Ammon's horn (tissue), 1 donor: ENCODE results near the gene OR52H1.

Experiments used
- DNase-seq: peaks from one replicate; pipeline ENCODE4 v3.0.0-alpha.2; 2016; ENCODE audit warnings: low spot score

The OR52H1 gene

DNA sequence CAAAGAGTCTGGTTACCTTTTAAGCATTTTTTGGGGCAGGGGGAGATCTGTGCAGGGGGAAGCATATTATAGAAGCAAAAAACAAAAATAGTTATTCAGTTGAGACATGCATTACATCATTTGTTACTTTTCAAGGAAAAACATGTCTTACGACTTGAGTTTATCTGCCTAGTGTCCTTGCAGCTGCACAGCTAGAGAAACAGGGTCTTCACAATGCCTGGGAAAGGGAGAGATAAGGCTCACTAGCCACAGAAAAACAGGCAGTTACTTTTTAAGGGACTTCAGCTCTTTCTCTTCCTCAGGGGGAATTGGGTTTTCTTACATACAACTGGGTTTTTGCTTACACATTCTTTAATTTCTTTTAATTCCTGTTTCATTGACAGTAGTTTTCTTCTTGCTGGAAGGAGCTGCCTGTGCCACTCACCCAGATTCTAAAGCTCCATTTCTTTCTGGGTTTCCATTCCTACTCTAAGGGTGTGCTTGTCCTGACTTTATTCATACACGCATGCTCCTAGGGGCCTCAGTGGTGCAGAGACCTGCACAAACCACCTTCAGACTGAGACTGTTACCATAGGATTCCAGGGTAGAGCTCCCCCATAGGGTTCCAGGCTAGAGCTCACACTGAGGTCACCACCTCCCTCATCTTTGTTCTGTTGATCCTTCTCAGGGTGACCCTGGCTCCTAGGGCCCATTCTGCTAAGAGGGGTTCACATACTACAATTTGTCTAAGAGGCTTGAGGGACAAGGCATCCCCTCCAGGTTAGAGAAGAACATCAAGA lies 17.1 kb downstream of the OR52H1 start:
- no peak for DNase-seq

DNA sequence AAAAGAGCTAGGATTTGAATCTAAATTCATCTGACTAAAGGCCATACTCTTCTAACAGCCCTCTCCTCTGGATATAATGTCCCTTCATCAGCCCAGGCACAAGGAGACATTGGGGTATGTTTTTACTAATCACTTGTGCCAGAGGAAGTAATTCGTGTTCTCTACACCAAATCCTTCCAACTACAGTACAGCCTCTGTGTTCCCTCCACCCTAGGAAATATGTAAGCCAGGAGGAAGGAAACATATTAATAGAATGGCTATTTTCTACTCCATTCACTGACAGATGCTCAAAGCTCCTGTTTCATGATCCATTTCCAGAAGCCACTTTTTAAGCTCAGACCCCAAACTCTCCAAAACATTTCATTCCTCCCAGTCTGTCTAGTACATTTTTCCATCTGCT lies 19.8 kb downstream of the OR52H1 start:
- no peak for DNase-seq

DNA sequence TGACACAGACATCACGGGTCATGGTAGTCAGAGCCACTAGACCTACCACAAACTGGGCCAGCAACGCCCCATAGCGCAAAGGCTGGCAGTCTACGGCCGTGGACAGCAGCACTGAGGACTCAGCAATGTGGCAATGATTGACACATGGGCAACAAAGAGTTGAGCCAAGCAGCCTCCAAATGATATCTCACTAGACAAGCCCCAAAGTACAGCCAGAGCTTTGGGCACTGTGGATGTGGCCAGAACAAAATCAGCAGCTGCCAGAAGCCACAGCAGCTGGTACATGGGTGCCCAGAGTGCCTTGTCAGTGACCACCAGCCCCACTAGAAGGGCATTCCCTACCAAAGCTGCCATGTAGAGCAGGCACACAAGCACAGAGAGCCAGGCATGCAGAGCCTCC lies 20.6 kb downstream of the OR52H1 start:
- DNase-seq, result no peak

DNA sequence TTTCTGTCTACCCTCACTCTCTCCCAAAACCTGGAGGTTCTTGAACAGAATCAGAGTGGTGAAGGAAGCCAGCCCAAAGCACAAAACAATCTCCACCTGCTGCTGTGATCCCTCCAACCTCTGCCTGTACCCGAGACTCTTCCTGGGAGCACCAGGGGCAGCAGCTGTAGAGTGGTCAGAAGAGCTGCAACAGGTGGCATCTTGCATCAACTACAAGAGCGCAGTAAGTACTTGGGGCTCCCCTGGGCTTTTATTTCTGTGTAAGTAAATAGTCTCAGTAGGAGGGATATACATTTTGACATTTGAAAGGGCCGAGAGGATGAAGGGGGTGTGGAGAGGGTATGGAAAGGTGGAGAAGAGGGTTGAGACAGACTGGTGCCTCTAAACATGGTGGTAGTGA lies 23.6 kb downstream of the OR52H1 start:
- no peak for DNase-seq

DNA sequence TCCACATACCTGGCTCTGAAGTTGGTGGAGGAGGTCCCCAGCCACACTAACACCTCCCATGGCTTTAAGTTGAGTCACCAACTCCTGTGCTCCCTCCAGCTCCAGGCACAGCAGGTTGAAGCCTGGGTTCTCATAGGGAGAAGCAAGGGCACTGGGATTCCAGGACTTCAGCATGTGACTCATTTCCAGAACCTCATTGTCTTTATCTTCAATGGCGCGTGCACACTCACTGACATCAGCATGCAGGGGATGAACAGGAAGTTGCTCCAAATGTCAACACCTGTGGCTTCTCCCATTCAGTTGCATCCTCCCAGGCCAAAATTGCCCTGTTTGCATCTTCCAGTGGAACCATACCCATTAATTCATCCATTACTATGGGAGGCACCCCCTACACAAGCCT lies 26.0 kb downstream of the OR52H1 start:
- no peak for DNase-seq

DNA sequence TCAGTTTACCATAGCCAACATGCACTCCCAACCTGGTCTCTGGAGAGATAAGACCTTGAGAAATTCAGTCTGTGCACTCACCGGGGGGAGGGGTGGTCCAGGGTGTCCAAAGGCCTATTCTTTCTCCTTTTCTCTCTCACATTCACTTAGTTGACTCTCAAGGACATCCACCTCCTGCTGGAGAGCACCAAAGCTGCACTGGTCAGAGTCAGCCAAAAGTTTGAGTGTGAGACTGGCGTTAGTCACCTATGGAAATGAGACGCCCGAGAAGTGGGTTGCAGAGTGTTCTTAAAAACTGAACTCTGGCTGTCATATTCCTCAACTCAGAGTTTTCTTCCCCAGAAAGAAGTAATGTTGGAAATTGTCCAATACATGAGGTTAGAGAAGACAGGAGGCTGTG lies 26.8 kb downstream of the OR52H1 start:
- no peak for DNase-seq

DNA sequence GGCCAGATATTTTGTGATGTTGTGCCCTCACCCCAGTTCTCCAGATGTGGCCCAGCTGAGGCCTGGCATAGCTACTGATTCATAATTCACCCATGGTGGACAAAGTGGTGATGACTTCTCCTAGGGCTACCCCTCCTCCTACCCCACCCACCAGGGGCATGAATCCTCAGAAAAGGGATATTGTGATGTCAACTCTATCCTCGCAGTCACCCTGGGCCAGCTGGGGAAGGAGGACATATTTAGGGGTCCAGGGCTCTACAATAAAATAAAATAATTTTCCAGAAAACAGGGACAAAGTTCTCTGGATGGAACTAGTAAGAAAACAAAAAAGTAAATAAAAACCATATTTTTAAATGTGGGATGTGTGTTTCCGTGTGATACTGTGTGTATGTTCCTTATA lies 31.7 kb downstream of the OR52H1 start, which contains the start of gene UBQLNL:
Gene UBQLNL (minus strand): TSS at position 101 of the 400 bp plus-strand sequence. CDS start 258 bp downstream, outside the sequence.
- no peak for DNase-seq

DNA sequence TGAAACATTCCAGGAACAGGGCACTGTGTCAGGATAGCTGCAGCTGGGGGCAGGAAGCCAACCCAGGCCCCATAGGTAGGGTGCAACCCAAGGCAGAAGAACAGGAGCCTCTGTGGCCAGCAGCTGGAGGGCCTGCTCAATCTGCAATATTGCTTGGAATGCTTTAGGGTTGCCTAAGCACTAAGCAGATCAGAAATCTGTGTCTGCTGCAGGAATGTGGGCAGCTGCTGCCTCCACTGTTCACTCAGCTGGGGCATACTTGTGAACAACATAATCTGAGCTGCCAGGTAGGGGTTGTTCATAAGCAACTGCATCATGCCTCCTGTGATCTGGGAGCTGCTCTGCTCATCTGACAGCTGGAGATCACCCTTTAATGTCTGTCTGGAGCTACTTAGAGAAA lies 33.5 kb downstream of the OR52H1 start:
- no peak for DNase-seq

DNA sequence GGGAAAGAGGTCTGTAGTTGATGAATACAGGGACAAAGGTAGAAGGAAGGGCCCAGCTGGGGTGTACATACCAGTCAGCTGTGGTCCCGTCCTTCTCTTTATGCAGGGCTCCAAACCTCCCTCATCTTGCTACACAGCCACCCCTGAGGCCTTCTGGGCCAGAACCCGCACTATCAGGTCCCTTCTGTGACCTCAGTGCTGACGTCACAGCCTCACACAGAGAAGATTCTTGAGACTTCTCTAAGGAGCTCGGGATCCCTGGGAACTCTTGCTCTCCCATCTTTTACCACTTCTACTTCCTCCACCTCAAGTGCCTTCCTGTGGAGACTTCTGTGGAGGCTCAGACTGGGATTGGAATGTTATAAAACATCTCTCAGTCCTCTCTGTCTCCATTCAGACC lies 38.5 kb downstream of the OR52H1 start, which contains the start of gene UBQLN3:
Gene UBQLN3 (minus strand): TSS at position 155 of the 400 bp plus-strand sequence. CDS start 399 bp downstream, outside the sequence.
- DNase-seq, result no peak

DNA sequence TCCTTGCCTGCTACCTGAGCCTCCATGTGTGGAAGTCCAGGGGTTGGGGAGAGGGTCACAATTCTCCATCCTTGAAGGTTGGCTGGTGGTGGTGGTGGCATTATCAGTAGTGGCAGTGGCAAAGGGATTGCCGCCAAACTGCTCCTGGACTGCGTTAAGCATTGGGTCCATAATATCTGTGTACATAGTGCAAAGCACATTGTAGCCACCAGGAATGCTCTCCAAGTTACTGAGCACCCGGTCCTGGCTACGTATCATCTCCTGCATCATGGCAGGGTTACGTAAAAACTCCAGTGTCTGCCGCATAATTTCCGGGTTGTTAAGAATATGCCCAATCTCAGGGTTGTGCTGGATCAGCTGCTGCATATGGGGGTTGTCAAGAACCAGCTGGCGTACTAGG lies 39.7 kb downstream of the OR52H1 start:
- DNase-seq, result no peak

DNA sequence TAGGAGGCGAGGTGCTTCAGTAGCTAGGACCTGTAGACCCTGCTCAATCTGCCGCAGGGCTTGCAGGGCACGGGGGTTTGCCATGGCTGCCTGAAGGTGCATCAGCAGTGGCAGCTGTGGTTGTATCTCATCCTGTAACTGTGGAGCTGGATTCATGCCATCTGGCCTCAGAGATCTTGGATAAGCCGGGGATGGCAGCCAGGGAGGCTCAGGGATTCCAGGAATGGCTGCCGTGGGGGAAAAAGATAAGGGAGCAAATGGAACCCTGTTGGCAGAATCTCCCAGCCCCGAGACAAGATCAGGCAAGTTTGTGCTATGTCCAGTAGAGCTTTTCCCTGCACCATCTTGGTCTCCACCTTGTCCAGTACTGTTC lies 40.4 kb downstream of the OR52H1 start:
- DNase-seq, result no peak

DNA sequence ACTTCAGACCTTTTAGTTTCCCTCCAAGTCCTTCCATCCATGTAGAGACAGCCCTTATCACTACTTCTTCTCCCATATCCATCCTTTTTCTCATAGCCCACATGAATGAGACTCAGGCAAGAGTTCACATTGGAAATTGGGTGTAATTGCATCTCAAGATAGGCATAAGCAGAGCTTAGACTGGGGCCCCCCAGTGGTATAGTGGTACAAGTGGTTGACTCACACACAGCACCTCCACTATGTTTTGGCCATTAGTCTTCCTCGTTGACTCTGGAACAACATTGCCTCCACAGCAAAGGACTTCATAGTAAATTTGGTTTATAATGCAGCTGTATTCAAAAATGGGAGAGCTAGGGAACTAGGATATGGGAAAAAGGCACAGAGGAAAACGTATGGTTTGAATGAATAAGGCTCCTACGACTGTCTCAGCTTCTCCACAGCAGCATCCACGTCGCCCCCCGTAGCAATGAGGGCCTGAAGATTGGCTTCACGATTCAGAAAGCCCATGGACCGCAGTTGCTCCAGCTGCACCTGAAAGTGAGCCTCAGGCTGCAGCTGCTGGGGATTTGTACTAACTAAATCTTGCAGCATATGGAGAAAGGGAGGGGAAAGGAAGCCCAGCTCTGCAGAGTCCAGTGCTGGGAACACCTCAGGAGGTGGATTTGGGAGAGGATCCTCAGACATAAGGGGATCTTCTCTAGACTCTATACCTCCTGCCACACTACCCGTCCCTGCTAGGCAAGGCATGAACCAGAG lies 41.0 kb downstream of the OR52H1 start:
- no peak for DNase-seq

DNA sequence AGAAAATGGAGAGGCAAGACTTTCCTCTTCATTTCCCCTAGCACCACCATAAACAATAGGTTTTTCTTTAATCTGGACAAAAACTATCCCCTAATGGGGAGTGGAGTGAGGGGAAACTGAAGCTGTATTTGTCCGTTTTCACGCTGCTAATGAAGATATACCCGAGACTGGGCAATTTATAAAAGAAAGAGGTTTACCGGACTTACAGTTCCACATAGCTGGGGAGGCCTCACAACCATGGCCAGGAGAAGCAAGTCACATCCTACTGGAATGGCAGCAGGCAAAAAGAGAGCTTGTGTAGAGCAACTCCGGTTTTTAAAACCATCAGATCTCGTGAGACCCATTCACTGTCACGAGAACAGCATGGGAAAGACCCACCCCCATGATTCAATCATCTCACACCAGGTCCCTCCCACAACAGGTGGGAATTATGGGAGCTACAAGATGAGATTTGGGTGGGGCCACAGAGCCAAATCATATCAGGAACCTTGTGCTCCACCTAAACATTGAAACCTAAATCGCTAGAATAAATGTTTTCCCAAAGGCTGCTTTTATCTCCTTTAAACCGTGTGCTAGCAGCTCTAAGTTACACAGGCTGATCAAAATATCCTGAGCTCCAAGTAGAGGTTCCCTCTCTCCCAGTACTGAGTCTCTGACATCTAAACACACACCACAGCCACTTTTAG lies 42.8 kb downstream of the OR52H1 start:
- no peak for DNase-seq

DNA sequence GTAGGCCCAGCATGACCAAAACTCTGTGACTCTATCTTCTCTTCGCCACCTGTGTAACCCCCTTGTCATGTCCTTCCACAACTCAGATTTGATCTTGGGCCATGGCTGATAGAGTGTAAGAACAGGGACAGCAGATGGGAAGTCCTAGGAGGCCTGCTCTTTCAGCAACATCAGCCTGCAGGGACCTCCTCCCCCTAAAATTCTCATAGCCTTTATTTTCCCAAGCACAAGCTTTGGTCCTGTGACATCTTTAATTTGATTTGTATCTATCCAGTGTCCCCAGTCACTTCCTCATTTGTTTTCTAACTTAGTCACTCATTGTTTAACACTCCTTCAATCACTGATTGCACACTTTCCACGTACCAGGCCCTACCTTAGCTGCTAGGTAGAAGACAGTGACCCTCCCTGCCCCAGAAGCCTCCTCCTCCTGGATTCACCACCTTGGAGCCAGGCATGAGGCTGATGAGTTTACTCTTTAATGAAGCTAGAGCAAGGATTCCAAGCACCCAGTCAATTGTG lies 43.9 kb downstream of the OR52H1 start:
- no peak for DNase-seq

DNA sequence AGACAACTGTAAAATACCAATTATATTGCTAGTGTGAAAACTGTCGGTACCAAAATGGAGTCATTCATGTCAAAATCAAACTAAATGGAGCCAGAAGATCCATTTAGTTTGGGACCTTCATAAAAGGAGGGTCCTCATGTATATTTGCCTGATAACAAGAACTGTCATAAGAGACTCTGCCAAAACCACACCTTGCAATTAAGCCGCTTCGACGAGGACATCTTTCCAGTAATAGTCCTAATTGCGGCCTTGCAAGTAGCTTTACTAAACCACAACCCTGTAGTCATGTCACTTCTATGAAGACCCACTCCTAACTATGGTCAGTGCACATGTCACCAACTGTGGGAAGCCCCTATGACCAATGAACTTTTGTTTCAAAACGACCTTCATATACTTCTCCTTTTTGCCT lies 47.9 kb downstream of the OR52H1 start:
- DNase-seq, result no peak

DNA sequence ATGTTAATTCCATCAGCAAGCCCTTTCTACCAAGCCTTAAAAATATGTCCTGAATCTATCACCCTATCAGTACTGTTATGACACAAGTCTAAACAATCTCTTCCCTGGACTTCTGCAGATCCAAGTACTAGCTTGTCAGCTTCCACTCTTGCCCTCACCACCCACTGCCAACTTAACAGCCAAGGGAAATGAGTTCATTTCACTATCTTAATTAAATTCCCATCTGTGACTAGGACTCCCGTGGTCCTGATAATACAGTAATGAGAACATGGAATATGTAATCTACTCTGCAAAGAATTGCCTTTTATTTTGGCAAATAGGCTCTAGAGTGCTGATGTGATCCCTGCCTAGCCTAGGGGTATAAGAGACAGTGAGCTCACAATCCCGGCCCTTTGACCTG lies 48.7 kb downstream of the OR52H1 start:
- no peak for DNase-seq
